HepG2 (cell line): ENCODE measurements around the gene TCERG1. TPM values are rescaled to one million over a fixed set of nuclear protein-coding genes. Genes with fewer than 3 reads are reported as not detected.

Source experiments
- ATAC-seq: fragments of 200-7000 bp; cut with Tn5 transposase; 3 replicates; pipeline ENCODE4 v1.9.1; 2020; ENCODE audit warnings: mild to moderate bottlenecking, moderate library complexity
- BruUV-seq: library from RNA; stranded (reverse); fragments of 400-500 nt; replicated peaks from 2 replicates; lab custom pipeline; 2021; lab: Mats Ljungman, UMichigan
- CTCF ChIA-PET: fragments of 300-600 bp; formaldehyde crosslinking; extraction: SDS; loops from one replicate; lab custom pipeline; 2021; ENCODE audit warnings: low total read pairs, inconsistent platforms, low intra/inter-chr PET ratio; lab: Yijun Ruan, JAX
- POLR2A ChIA-PET: fragments of 350-600 bp; sonication (Branson Sonifier 250); formaldehyde crosslinking; loops from one replicate; lab custom pipeline; 2020; ENCODE audit warnings: antibody characterized with exemption, inconsistent platforms; lab: Yijun Ruan, JAX
- DNase-seq: peaks from one replicate; pipeline ENCODE4 v3.0.0-alpha.2; 2015; ENCODE audit warnings: low spot score
- FAIRE-seq: peaks from 3 replicates; lab custom pipeline; 2011; peaks lifted over from hg19 to GRCh38; lab: Jason Lieb, UNC
- H2AFZ ChIP-seq: one replicate; pipeline ENCODE4 v1.6.1; 2011; ENCODE audit warnings: low read length, inconsistent platforms
- H3K27ac ChIP-seq: fragments of 300-600 bp; 3 replicates; pipeline ENCODE4 v1.8.0; 2011; ENCODE audit warnings: mixed run types, mild to moderate bottlenecking, mixed read lengths, low read length, inconsistent platforms; ENCODE audit not compliant: insufficient read depth; ENCODE audit errors: extremely low read length
- H3K27me3 ChIP-seq, 2 experiments: fragments of 200-600 bp in 1 of 2; 2 replicates in 1 of 2; 3 replicates in 1 of 2; pipeline versions ENCODE4 v1.6.0 to v1.8.0; 2011; ENCODE audit warnings: low read length in 2 of 2, mild to moderate bottlenecking in 2 of 2, moderate library complexity in 2 of 2, inconsistent platforms in 1 of 2; ENCODE audit not compliant: insufficient read depth in 2 of 2, control insufficient read depth in 1 of 2
- H3K36me3 ChIP-seq, 2 experiments: fragments of 200-600 bp in 1 of 2; replicated peaks in 1 of 2; 2 replicates in 1 of 2; 3 replicates in 1 of 2; pipeline versions ENCODE4 v1.5.1 to v1.8.0; 2011; ENCODE audit warnings: low read length in 2 of 2, inconsistent platforms in 1 of 2; ENCODE audit not compliant: insufficient read depth in 2 of 2, control insufficient read depth in 1 of 2
- H3K4me1 ChIP-seq: 2 replicates; pipeline ENCODE4 v1.5.1; 2012; ENCODE audit warnings: low read length, inconsistent platforms; ENCODE audit not compliant: insufficient read depth
- H3K4me2 ChIP-seq: 2 replicates; pipeline ENCODE4 v1.6.0; 2011; ENCODE audit warnings: low read depth, low read length, inconsistent platforms
- H3K4me3 ChIP-seq, 3 experiments: fragments of 200-600 bp in 1 of 3; sonication (generic), shearing (Covaris generic) in 1 of 3; replicated peaks in 1 of 3; 2 replicates each; pipeline ENCODE4 v1.5.1; 2011 to 2016; ENCODE audit warnings: low read length in 3 of 3, inconsistent platforms in 2 of 3, low read depth in 2 of 3, mild to moderate bottlenecking in 2 of 3, control low read depth in 1 of 3, mixed read lengths in 1 of 3; ENCODE audit not compliant: insufficient read depth in 1 of 3
- H3K79me2 ChIP-seq: one replicate; pipeline ENCODE4 v1.6.1; 2011; ENCODE audit warnings: low read length, inconsistent platforms; ENCODE audit not compliant: insufficient read depth
- H3K9ac ChIP-seq: 2 replicates; pipeline ENCODE4 v1.6.0; 2011; ENCODE audit warnings: mild to moderate bottlenecking, low read depth, low read length, inconsistent platforms; ENCODE audit not compliant: insufficient read depth
- H3K9me3 ChIP-seq: 2 replicates; pipeline ENCODE4 v1.5.1; 2012; ENCODE audit warnings: mild to moderate bottlenecking, low read length
- H4K20me1 ChIP-seq: 2 replicates; pipeline ENCODE4 v1.6.0; 2011; ENCODE audit warnings: inconsistent platforms, mild to moderate bottlenecking, low read length, moderate library complexity; ENCODE audit not compliant: insufficient read depth
- BORCS8-MEF2B ChIP-seq: sonication (generic); formaldehyde crosslinking; IDR thresholded peaks from 2 replicates; pipeline ENCODE4 v1.8.0; 2022; ENCODE audit warnings: mild to moderate bottlenecking, missing genetic modification reagents
- ELF3 ChIP-seq: IDR thresholded peaks from 2 replicates; pipeline ENCODE4 v1.6.1; 2016; ENCODE audit warnings: missing genetic modification reagents, missing compliant biosample characterization
- FOXA3 ChIP-seq: IDR thresholded peaks from 2 replicates; pipeline ENCODE4 v1.6.1; 2016; ENCODE audit warnings: missing genetic modification reagents, missing compliant biosample characterization
- KAT8 ChIP-seq: IDR thresholded peaks from 2 replicates; pipeline ENCODE4 v1.6.1; 2016; ENCODE audit warnings: missing genetic modification reagents, missing compliant biosample characterization
- KMT2A ChIP-seq: sonication (generic); formaldehyde crosslinking; IDR thresholded peaks from 2 replicates; pipeline ENCODE4 v1.4.0; 2020; ENCODE audit warnings: missing genetic modification reagents
- MED1 ChIP-seq: sonication (generic); formaldehyde crosslinking; IDR thresholded peaks from 2 replicates; pipeline ENCODE4 v1.4.0; 2020; ENCODE audit warnings: missing genetic modification reagents
- NR2F2 ChIP-seq: IDR thresholded peaks from 2 replicates; pipeline ENCODE4 v1.6.1; 2012; ENCODE audit warnings: low read depth, inconsistent platforms, borderline replicate concordance
- RFX5 ChIP-seq: IDR thresholded peaks from 2 replicates; pipeline ENCODE4 v1.6.1; 2011; ENCODE audit warnings: low read depth, low read length, improper control_type of control experiment
- RFXANK ChIP-seq: IDR thresholded peaks from 2 replicates; pipeline ENCODE4 v1.6.1; 2016
- SALL1 ChIP-seq: sonication (generic); formaldehyde crosslinking; IDR thresholded peaks from 2 replicates; pipeline ENCODE4 v1.8.0; 2022; ENCODE audit warnings: mild to moderate bottlenecking, missing genetic modification reagents
- SMARCE1 ChIP-seq: fragments of 450-650 bp; IDR thresholded peaks from 2 replicates; pipeline ENCODE4 v1.6.1; 2017; ENCODE audit warnings: borderline replicate concordance
- ZNF879 ChIP-seq: sonication (generic); formaldehyde crosslinking; IDR thresholded peaks from 2 replicates; pipeline ENCODE4 v1.8.1; 2023; ENCODE audit warnings: missing genetic modification reagents
- WGBS: methylation state at CpG from one replicate; pipeline ENCODE4 v1.1.6; 2017; ENCODE audit warnings: low lambda C conversion rate; 5-methylcytosine and 5-hydroxymethylcytosine counted together
- in situ Hi-C: cut with HindIII; loops from 2 replicates; pipeline ENCODE4 v1.10.0; 2017; ENCODE audit warnings: low pct_unique_long_range_greater_than_20kb; ENCODE audit not compliant: extremely low pct_ligation_motif_present
- intact Hi-C: fragments of 100-400 bp; cut with micrococcal nuclease; formaldehyde crosslinking; loops from one replicate; pipeline ENCODE4 v1.10.0; 2022; ENCODE audit not compliant: unreplicated experiment
- polyA plus RNA-seq, 8 experiments: library from polyadenylated mRNA; depleted of rRNA in 3 of 8; stranded (reverse) in 7 of 8; unstranded in 1 of 8; fragments of >200 nt; fragmentation: Illumina TruSeq in 4 of 8; extraction: Trizol in 4 of 8; gene quantifications; 2 replicates each; pipeline versions ENCODE4 v1.2.1 to v1.2.3, GENCODE V29; 2011 to 2016; ENCODE audit warnings: low read depth in 4 of 8, missing spikeins in 1 of 8, mixed read lengths in 1 of 8; ENCODE audit not compliant: insufficient read depth in 1 of 8
- total RNA-seq, 5 experiments: library from RNA; depleted of rRNA; stranded (reverse); fragments of >200 nt; fragmentation: Illumina TruSeq; extraction: Trizol; gene quantifications; 2 replicates each; pipeline ENCODE4 v1.2.3, GENCODE V29; 2016; ENCODE audit warnings: low read depth in 1 of 5
- TF ChIP-seq, protein P1 (sequence below): sonication (generic); formaldehyde crosslinking; IDR thresholded peaks from 2 replicates; pipeline ENCODE4 v1.5.1; 2020; ENCODE audit warnings: mild to moderate bottlenecking, missing genetic modification reagents, moderate library complexity
- TF ChIP-seq, protein P2 (sequence below): sonication (generic); formaldehyde crosslinking; conservative IDR thresholded peaks from 2 replicates; pipeline ENCODE4 v1.8.0; 2022; ENCODE audit warnings: missing genetic modification reagents
- TF ChIP-seq, protein P3 (sequence below): sonication (generic); formaldehyde crosslinking; IDR thresholded peaks from 2 replicates; pipeline ENCODE4 v1.5.0; 2020; ENCODE audit warnings: mild to moderate bottlenecking, missing genetic modification reagents, moderate library complexity

The TCERG1 gene
- total and polyA plus RNA-seq, 2 of the 13 experiments (the other 11 are each of a cell fraction or from before 2014, with no cell fraction given): 71.7 to 86.6 TPM

DNA sequence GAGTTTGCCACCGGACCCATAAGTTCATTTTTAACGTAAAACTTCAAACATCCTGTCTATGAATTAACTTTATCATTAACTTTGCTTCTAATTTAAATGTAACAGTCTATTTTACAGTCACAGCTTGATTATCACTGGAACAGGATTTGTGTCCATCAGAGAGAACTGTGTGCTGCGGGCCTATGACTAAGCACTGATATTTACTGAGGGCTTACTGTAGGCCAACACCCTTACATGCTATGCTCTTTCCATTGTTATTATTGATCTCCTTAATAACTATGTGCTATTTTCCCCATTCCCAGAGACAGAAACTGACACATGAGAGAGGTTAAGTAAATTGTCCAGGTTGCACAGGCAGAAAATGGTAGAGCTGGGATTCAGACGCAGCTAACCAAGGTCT, 92.8 kb downstream of the TCERG1 start:
- ChIA-PET CTCF (no interaction called here), POLR2A (no interaction called here)
- Histone ChIP-seq H3K4me2 (no peak overlapping the region), H4K20me1 (no peaks in the 10 kb centered on the region), H3K9me3 (no peaks in the 10 kb centered on the region), H3K79me2 (no peaks in the 10 kb centered on the region), H3K4me1 (no peaks in the 10 kb centered on the region), H3K27me3 (no peaks in the 10 kb centered on the region), H3K9ac (no peak overlapping the region), H3K36me3 (no peaks in the 10 kb centered on the region), H2AFZ (no peak overlapping the region), H3K27ac (no peak overlapping the region), H3K4me3 (no peak overlapping the region)
- FAIRE-seq (no peak), ATAC-seq (no peak), DNase-seq (no peak)
- in situ Hi-C loops: loop anchor here (5.0 to 10.0 kb wide), 2 partner anchors 427 to 645 kb away; no protein-coding TSS in a partner anchor
- no TSS peak for BruUV-seq
- TF ChIP-seq FOXA3 (CRISPR knock-in tag): no peak
- no peak for TF ChIP-seq ELF3
- TF ChIP-seq NR2F2: no peak
- TF ChIP-seq RFXANK (CRISPR knock-in tag): no peak
- TF ChIP-seq, protein P1, sequence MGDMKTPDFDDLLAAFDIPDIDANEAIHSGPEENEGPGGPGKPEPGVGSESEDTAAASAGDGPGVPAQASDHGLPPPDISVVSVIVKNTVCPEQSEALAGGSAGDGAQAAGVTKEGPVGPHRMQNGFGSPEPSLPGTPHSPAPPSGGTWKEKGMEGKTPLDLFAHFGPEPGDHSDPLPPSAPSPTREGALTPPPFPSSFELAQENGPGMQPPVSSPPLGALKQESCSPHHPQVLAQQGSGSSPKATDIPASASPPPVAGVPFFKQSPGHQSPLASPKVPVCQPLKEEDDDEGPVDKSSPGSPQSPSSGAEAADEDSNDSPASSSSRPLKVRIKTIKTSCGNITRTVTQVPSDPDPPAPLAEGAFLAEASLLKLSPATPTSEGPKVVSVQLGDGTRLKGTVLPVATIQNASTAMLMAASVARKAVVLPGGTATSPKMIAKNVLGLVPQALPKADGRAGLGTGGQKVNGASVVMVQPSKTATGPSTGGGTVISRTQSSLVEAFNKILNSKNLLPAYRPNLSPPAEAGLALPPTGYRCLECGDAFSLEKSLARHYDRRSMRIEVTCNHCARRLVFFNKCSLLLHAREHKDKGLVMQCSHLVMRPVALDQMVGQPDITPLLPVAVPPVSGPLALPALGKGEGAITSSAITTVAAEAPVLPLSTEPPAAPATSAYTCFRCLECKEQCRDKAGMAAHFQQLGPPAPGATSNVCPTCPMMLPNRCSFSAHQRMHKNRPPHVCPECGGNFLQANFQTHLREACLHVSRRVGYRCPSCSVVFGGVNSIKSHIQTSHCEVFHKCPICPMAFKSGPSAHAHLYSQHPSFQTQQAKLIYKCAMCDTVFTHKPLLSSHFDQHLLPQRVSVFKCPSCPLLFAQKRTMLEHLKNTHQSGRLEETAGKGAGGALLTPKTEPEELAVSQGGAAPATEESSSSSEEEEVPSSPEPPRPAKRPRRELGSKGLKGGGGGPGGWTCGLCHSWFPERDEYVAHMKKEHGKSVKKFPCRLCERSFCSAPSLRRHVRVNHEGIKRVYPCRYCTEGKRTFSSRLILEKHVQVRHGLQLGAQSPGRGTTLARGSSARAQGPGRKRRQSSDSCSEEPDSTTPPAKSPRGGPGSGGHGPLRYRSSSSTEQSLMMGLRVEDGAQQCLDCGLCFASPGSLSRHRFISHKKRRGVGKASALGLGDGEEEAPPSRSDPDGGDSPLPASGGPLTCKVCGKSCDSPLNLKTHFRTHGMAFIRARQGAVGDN (CRISPR knock-in tag): no peak
- no peak for TF ChIP-seq BORCS8-MEF2B
- no peak for TF ChIP-seq MED1 (CRISPR knock-in tag)
- TF ChIP-seq KMT2A (CRISPR knock-in tag): no peak
- TF ChIP-seq, protein P2, sequence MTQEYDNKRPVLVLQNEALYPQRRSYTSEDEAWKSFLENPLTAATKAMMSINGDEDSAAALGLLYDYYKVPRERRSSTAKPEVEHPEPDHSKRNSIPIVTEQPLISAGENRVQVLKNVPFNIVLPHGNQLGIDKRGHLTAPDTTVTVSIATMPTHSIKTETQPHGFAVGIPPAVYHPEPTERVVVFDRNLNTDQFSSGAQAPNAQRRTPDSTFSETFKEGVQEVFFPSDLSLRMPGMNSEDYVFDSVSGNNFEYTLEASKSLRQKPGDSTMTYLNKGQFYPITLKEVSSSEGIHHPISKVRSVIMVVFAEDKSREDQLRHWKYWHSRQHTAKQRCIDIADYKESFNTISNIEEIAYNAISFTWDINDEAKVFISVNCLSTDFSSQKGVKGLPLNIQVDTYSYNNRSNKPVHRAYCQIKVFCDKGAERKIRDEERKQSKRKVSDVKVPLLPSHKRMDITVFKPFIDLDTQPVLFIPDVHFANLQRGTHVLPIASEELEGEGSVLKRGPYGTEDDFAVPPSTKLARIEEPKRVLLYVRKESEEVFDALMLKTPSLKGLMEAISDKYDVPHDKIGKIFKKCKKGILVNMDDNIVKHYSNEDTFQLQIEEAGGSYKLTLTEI (CRISPR knock-in tag): no peak
- no peak for TF ChIP-seq ZNF879 (CRISPR knock-in tag)
- TF ChIP-seq, protein P3, sequence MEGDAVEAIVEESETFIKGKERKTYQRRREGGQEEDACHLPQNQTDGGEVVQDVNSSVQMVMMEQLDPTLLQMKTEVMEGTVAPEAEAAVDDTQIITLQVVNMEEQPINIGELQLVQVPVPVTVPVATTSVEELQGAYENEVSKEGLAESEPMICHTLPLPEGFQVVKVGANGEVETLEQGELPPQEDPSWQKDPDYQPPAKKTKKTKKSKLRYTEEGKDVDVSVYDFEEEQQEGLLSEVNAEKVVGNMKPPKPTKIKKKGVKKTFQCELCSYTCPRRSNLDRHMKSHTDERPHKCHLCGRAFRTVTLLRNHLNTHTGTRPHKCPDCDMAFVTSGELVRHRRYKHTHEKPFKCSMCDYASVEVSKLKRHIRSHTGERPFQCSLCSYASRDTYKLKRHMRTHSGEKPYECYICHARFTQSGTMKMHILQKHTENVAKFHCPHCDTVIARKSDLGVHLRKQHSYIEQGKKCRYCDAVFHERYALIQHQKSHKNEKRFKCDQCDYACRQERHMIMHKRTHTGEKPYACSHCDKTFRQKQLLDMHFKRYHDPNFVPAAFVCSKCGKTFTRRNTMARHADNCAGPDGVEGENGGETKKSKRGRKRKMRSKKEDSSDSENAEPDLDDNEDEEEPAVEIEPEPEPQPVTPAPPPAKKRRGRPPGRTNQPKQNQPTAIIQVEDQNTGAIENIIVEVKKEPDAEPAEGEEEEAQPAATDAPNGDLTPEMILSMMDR (CRISPR knock-in tag): no peak
- no peak for TF ChIP-seq KAT8 (CRISPR knock-in tag)
- TF ChIP-seq RFX5: no peak
- TF ChIP-seq SALL1 (CRISPR knock-in tag): no peak
- no peak for TF ChIP-seq SMARCE1
- intact Hi-C loops: loop anchor here (5.0 to 10.0 kb wide), 2 partner anchors 82 to 1035 kb away; no protein-coding TSS in a partner anchor
- 44% methylated on average over 4 of the region's 4 CpGs for WGBS
